Measurements from ENCODE around the gene CTDSPL.

The CTDSPL gene

DNA sequence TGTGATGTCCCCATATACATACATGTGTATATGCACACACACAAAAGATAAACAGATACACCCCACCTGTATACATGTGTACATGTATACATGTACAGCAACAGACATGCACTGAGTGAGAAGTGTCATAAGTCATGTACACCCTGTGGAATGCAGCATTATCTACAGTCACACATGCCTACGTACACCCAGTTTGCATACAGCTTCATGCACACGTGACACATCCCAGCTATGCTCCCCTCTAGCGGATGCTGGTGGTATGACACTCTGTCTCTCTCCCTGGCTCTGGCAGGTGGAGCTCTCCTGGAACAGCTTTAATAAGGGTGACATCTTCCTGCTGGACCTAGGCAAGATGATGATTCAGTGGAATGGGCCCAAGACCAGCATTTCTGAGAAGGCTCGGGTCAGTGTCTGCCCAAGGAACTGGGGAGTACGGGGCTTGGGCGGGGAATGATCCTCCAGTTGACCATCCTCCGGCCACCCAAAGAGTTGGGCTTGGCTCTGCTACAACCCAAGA lies 135.2 kb downstream of the CTDSPL start:
- DNase-seq = peak; percentile 84
- 0 out of 2 replicates have a peak, but pooled peaks cover 5% of the 10 kb centered on the region for H3F3A ChIP-seq (ENCODE audit: insufficient read depth, low read length)
- no peak overlapping the region for H2AFZ ChIP-seq (ENCODE audit: low read length)
- no peak overlapping the region for H3K4me3 ChIP-seq (ENCODE audit: low read length)
- H3K27me3 ChIP-seq (replicated peaks; ENCODE audit: insufficient read depth, low read length) = no peaks in the 10 kb centered on the region; the same call in 1 of the 2 replicates
- no peaks in the 10 kb centered on the region for H3K9me2 ChIP-seq (replicated peaks; ENCODE audit: insufficient read depth, low read length)
- H3K79me2 ChIP-seq (ENCODE audit: low read length) = no peaks in the 10 kb centered on the region
- H4K20me1 ChIP-seq (ENCODE audit: insufficient read depth, low read length) = no peaks in the 10 kb centered on the region
- no peaks in the 10 kb centered on the region for H3K9me3 ChIP-seq (replicated peaks; ENCODE audit: insufficient read depth, low read length)
- H3K4me2 ChIP-seq (ENCODE audit: low read depth, low read length) = no peak overlapping the region
- H3K9ac ChIP-seq (ENCODE audit: low read length) = no peak overlapping the region
- H3K36me3 ChIP-seq (replicated peaks; ENCODE audit: insufficient read depth, low read length) = no peaks in the 10 kb centered on the region
- peaks cover 29% of the 10 kb centered on the region for H3K4me1 ChIP-seq (ENCODE audit: low read length)
- no peak overlapping the region for H3K27ac ChIP-seq (ENCODE audit: low read length)
- TF ChIP-seq, protein P1, sequence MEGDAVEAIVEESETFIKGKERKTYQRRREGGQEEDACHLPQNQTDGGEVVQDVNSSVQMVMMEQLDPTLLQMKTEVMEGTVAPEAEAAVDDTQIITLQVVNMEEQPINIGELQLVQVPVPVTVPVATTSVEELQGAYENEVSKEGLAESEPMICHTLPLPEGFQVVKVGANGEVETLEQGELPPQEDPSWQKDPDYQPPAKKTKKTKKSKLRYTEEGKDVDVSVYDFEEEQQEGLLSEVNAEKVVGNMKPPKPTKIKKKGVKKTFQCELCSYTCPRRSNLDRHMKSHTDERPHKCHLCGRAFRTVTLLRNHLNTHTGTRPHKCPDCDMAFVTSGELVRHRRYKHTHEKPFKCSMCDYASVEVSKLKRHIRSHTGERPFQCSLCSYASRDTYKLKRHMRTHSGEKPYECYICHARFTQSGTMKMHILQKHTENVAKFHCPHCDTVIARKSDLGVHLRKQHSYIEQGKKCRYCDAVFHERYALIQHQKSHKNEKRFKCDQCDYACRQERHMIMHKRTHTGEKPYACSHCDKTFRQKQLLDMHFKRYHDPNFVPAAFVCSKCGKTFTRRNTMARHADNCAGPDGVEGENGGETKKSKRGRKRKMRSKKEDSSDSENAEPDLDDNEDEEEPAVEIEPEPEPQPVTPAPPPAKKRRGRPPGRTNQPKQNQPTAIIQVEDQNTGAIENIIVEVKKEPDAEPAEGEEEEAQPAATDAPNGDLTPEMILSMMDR (IDR thresholded peaks at IDR 0.05; ENCODE audit: low read length) = peak; percentile 94
- TF ChIP-seq EZH2 (optimal IDR thresholded peaks at IDR 0.05; ENCODE audit: low read depth, low read length) (no peak), EZH2phosphoT487 (IDR thresholded peaks at IDR 0.05; ENCODE audit: low read length) (no peak)

DNA sequence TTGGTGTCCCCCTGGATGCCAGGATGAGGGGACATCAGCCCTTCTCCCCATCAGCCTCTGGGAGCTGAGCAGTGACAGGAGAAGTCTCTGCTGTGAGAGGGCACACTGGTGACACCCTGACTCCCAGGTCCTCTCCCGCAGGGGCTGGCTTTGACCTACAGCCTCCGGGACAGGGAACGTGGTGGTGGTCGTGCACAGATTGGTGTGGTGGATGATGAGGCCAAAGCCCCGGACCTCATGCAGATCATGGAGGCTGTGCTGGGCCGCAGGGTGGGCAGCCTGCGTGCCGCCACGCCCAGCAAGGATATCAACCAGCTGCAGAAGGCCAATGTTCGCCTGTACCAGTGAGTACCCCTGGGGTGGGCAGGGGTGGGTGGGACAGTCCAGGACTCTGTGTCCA lies 135.7 kb downstream of the CTDSPL start:
- DNase-seq = no peak
- H3K79me2 ChIP-seq (ENCODE audit: low read length) = no peaks in the 10 kb centered on the region
- no peak overlapping the region for H3K27ac ChIP-seq (ENCODE audit: low read length)
- no peak overlapping the region for H3K9ac ChIP-seq (ENCODE audit: low read length)
- no peak overlapping the region for H2AFZ ChIP-seq (ENCODE audit: low read length)
- peaks cover 29% of the 10 kb centered on the region for H3K4me1 ChIP-seq (ENCODE audit: low read length)
- no peaks in the 10 kb centered on the region for H3K9me2 ChIP-seq (replicated peaks; ENCODE audit: insufficient read depth, low read length)
- no peak for TF ChIP-seq EZH2phosphoT487 (IDR thresholded peaks at IDR 0.05; ENCODE audit: low read length)
- no peaks in the 10 kb centered on the region for H4K20me1 ChIP-seq (ENCODE audit: insufficient read depth, low read length)
- 0 out of 2 replicates have a peak, but pooled peaks cover 5% of the 10 kb centered on the region for H3F3A ChIP-seq (ENCODE audit: insufficient read depth, low read length)
- H3K9me3 ChIP-seq (replicated peaks; ENCODE audit: insufficient read depth, low read length) = no peaks in the 10 kb centered on the region
- no peaks in the 10 kb centered on the region; the same call in 1 of the 2 replicates for H3K27me3 ChIP-seq (replicated peaks; ENCODE audit: insufficient read depth, low read length)
- H3K36me3 ChIP-seq (replicated peaks; ENCODE audit: insufficient read depth, low read length) = no peaks in the 10 kb centered on the region
- H3K4me2 ChIP-seq (ENCODE audit: low read depth, low read length) = no peak overlapping the region
- H3K4me3 ChIP-seq (ENCODE audit: low read length) = no peak overlapping the region

DNA sequence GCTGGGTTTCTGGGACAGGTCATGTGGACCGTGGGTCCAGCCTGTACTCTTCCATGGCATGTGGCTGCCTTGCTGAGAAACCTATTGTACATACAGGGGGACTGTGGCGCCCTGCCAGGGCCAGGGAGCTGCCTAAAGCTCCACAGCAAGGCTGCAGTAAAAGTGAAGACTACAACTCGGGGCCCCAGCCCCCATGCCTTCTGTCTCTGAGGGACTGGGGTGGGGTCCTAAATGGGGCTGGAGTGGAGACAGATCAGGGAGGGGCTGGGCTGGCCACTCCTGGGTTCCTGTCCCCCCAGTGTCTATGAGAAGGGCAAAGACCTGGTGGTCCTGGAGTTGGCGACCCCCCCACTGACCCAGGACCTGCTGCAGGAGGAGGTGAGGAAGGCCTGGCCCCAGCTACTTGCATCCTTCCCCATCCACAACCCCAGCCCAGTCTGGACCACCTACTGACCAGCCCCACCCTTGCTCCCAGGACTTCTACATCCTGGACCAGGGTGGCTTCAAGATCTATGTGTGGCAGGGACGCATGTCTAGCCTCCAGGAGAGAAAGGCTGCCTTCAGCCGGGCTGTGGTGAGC lies 136.2 kb downstream of the CTDSPL start:
- Histone ChIP-seq H3K27me3 (replicated peaks; ENCODE audit: insufficient read depth, low read length) (no peaks in the 10 kb centered on the region; the same call in 1 of the 2 replicates), H3K4me1 (ENCODE audit: low read length) (peaks cover 29% of the 10 kb centered on the region), H3K9me2 (replicated peaks; ENCODE audit: insufficient read depth, low read length) (no peaks in the 10 kb centered on the region), H3K4me3 (ENCODE audit: low read length) (no peak overlapping the region), H3K79me2 (ENCODE audit: low read length) (no peaks in the 10 kb centered on the region), H3K36me3 (replicated peaks; ENCODE audit: insufficient read depth, low read length) (no peaks in the 10 kb centered on the region), H3K9ac (ENCODE audit: low read length) (0 out of 2 replicates have a peak overlapping the region, but pooled peaks have one; percentile 67), H3K27ac (ENCODE audit: low read length) (no peak overlapping the region), H4K20me1 (ENCODE audit: insufficient read depth, low read length) (no peaks in the 10 kb centered on the region), H2AFZ (ENCODE audit: low read length) (no peak overlapping the region), H3K9me3 (replicated peaks; ENCODE audit: insufficient read depth, low read length) (no peaks in the 10 kb centered on the region), H3F3A (ENCODE audit: insufficient read depth, low read length) (0 out of 2 replicates have a peak, but pooled peaks cover 5% of the 10 kb centered on the region), H3K4me2 (ENCODE audit: low read depth, low read length) (peak overlapping the region; percentile 95; the same call in 1 of the 2 replicates)
- DNase-seq = no peak
- TF ChIP-seq EZH2 (optimal IDR thresholded peaks at IDR 0.05; ENCODE audit: low read depth, low read length) = no peak
- TF ChIP-seq, protein P1 (IDR thresholded peaks at IDR 0.05; ENCODE audit: low read length) = no peak
- no peak for TF ChIP-seq EZH2phosphoT487 (IDR thresholded peaks at IDR 0.05; ENCODE audit: low read length)

DNA sequence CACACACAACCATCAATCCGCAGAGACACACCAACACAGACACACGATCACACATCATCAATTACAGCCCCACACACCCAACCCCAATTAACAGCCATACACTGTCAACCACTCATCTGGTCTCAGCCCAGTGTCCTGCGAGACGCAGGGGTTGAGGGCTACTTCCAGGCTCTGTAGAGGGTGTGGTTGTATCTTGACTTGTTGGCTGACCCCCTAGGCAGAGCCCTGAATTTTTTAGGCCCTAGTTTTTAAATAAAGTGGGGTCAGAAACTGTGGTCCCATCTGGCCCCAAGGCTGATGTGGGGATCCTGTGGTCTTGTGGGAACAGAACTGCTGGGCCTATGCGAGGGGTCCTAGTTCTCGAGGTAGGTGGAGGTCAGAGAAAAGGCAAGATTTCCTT lies 138.2 kb downstream of the CTDSPL start:
- TF ChIP-seq, protein P1 (IDR thresholded peaks at IDR 0.05; ENCODE audit: low read length) = no peak
- TF ChIP-seq EZH2 (optimal IDR thresholded peaks at IDR 0.05; ENCODE audit: low read depth, low read length) = no peak
- TF ChIP-seq EZH2phosphoT487 (IDR thresholded peaks at IDR 0.05; ENCODE audit: low read length) = no peak
- no peaks in the 10 kb centered on the region for H3K79me2 ChIP-seq (ENCODE audit: low read length)
- no peak overlapping the region for H3K27ac ChIP-seq (ENCODE audit: low read length)
- H3F3A ChIP-seq (ENCODE audit: insufficient read depth, low read length) = no peaks in the 10 kb centered on the region
- no peak overlapping the region for H3K9ac ChIP-seq (ENCODE audit: low read length)
- H3K36me3 ChIP-seq (replicated peaks; ENCODE audit: insufficient read depth, low read length) = no peaks in the 10 kb centered on the region
- peaks cover 21% of the 10 kb centered on the region for H3K4me1 ChIP-seq (ENCODE audit: low read length)
- no peak for DNase-seq
- H4K20me1 ChIP-seq (ENCODE audit: insufficient read depth, low read length) = no peaks in the 10 kb centered on the region
- H3K9me2 ChIP-seq (replicated peaks; ENCODE audit: insufficient read depth, low read length) = no peaks in the 10 kb centered on the region
- H3K9me3 ChIP-seq (replicated peaks; ENCODE audit: insufficient read depth, low read length) = no peaks in the 10 kb centered on the region
- no peak overlapping the region for H3K4me2 ChIP-seq (ENCODE audit: low read depth, low read length)
- H3K27me3 ChIP-seq (replicated peaks; ENCODE audit: insufficient read depth, low read length) = no peaks in the 10 kb centered on the region
- H3K4me3 ChIP-seq (ENCODE audit: low read length) = no peak overlapping the region
- H2AFZ ChIP-seq (ENCODE audit: low read length) = no peak overlapping the region
